Esophagus muscularis mucosa (tissue), 4 donors: ENCODE results near the gene CASTOR1.

Experiments
- EP300 ChIP-seq: sonication (generic); formaldehyde crosslinking; IDR thresholded peaks from one replicate; pipeline ENCODE4 v1.6.1; 2017; ENCODE audit warnings: antibody characterized with exemption
- POLR2A ChIP-seq: fragments of 450-650 bp; IDR thresholded peaks from one replicate; pipeline ENCODE4 v1.6.1; 2017; ENCODE audit warnings: antibody characterized with exemption, moderate library complexity, mild to moderate bottlenecking, low read depth
- POLR2AphosphoS5 ChIP-seq, 2 donors: sonication (generic); formaldehyde crosslinking; IDR thresholded peaks; one replicate each; pipeline ENCODE4 v1.6.1; 2017; ENCODE audit warnings: antibody characterized with exemption in 2 of 2
- TF ChIP-seq, protein P1 (sequence below), 3 experiments: fragments of 200-600 bp in 2 of 3; fragments of 450-650 bp in 1 of 3; sonication (generic) in 2 of 3; IDR thresholded peaks; one replicate each; pipeline ENCODE4 v1.5.1; 2017 to 2019; ENCODE audit warnings: antibody characterized with exemption in 3 of 3, mild to moderate bottlenecking in 2 of 3, moderate library complexity in 1 of 3

DNA sequence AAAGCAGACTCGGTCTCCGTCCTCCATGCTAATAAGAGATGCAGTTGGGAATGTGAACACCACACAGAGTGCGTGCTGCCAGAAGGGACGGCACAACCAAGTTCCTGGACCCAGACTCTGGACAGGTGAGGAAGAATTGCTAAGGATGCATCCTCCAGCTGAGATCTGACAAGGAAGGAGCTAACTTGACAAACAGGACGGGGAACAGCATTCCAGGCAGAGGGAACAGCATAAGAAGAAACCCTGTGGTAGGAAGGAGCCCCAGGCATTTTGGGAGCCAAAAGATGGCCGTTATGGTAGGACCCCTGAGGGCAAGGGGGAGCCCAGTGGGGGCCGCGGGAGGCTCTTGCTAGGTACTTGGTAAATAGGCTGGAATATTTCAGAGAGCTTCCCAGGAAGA is 28.6 kb downstream of the CASTOR1 start:
- TF ChIP-seq POLR2AphosphoS5 (IDR thresholded peaks at IDR 0.05) (no peak), POLR2A (no peak), EP300 (no peak)
- TF ChIP-seq, protein P1, sequence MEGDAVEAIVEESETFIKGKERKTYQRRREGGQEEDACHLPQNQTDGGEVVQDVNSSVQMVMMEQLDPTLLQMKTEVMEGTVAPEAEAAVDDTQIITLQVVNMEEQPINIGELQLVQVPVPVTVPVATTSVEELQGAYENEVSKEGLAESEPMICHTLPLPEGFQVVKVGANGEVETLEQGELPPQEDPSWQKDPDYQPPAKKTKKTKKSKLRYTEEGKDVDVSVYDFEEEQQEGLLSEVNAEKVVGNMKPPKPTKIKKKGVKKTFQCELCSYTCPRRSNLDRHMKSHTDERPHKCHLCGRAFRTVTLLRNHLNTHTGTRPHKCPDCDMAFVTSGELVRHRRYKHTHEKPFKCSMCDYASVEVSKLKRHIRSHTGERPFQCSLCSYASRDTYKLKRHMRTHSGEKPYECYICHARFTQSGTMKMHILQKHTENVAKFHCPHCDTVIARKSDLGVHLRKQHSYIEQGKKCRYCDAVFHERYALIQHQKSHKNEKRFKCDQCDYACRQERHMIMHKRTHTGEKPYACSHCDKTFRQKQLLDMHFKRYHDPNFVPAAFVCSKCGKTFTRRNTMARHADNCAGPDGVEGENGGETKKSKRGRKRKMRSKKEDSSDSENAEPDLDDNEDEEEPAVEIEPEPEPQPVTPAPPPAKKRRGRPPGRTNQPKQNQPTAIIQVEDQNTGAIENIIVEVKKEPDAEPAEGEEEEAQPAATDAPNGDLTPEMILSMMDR (IDR thresholded peaks at IDR 0.05): no peak
